Measurements from ENCODE around the gene B3GALT6. TPM values are rescaled to one million over a fixed set of nuclear protein-coding genes. Genes with fewer than 3 reads are reported as not detected.

The B3GALT6 gene
- total RNA-seq, 2 experiments from 2014 or later = 17.5 to 18.9 TPM

GRCh38 chr1:1231400-1232207, 433 bp upstream of the B3GALT6 start, which contains the start of gene SDF4:
Gene SDF4, minus strand, starts transcription at chr1:1232001. Its CDS starts 3,229 bp downstream, at chr1:1228772.
- Mint-ChIP-seq H3K9me3 (no peaks in the 10 kb centered on the region), H3K4me1 (peaks cover 26% of the 10 kb centered on the region), H3K27ac (peak within 1 kb of the TSS; percentile 86), H3K27me3 (no peaks in the 10 kb centered on the region), H3K4me3 (peak within 1 kb of the TSS; percentile 93), H3K36me3 (peaks cover 36% of the 10 kb centered on the region)
- peak; percentile 99 for DNase-seq

GRCh38 chr1:1232796-1233566, 944 bp downstream of the B3GALT6 start:
- peak overlapping the region; percentile 70 for H3K4me3 Mint-ChIP-seq
- no peak for DNase-seq
- no peaks in the 10 kb centered on the region for H3K9me3 Mint-ChIP-seq
- peaks cover 26% of the 10 kb centered on the region for H3K4me1 Mint-ChIP-seq
- peaks cover 36% of the 10 kb centered on the region for H3K36me3 Mint-ChIP-seq
- no peaks in the 10 kb centered on the region for H3K27me3 Mint-ChIP-seq
- H3K27ac Mint-ChIP-seq = peak overlapping the region; percentile 80

- peaks cover 26% of the 10 kb centered on the region for H3K4me1 Mint-ChIP-seq
- no peak for DNase-seq
- peaks cover 36% of the 10 kb centered on the region for H3K36me3 Mint-ChIP-seq
- no peaks in the 10 kb centered on the region for H3K27me3 Mint-ChIP-seq
- H3K4me3 Mint-ChIP-seq = peak overlapping the region; percentile 70
- H3K9me3 Mint-ChIP-seq = no peaks in the 10 kb centered on the region
- H3K27ac Mint-ChIP-seq = peak overlapping the region; percentile 80
Observed at GRCh38 chr1:1233567-1233892, 1.5 kb downstream of the B3GALT6 start.

DNA sequence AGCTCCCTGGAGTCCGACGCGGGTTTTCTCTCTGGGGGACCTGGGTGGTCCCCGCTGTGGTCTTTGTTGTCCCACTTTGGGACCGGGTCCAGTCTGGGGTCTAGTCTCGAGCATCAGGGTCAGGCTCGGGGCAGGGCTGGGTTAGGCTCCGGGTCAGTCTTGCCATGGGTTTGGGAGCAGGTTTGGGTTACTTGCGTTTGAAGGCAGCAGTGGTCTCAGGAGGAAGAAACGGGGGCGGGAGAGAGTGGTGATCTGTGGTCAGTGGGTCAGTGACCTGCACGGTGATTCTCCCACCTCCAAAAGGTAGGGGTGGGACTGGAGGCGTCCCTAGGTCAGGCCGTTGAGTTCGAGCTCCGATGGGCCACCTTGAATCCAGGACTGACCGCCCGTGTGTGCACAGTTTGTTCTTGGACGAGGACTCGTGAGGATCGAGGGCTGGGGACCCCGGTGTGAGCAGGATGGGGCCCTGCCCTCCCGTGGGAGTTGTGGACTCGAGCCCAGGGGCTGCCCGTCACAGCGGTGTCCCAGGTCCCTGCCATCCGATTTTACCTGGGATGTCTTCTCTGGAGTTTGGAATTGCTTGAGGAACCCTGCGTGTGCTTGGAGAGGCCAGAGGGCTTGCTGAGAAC, 2.3 kb downstream of the B3GALT6 start:
- Mint-ChIP-seq H3K36me3 (peaks cover 31% of the 10 kb centered on the region), H3K4me1 (peaks cover 26% of the 10 kb centered on the region), H3K27me3 (no peaks in the 10 kb centered on the region), H3K27ac (peak overlapping the region; percentile 80), H3K4me3 (peak overlapping the region; percentile 70), H3K9me3 (no peaks in the 10 kb centered on the region)
- DNase-seq = no peak

DNA sequence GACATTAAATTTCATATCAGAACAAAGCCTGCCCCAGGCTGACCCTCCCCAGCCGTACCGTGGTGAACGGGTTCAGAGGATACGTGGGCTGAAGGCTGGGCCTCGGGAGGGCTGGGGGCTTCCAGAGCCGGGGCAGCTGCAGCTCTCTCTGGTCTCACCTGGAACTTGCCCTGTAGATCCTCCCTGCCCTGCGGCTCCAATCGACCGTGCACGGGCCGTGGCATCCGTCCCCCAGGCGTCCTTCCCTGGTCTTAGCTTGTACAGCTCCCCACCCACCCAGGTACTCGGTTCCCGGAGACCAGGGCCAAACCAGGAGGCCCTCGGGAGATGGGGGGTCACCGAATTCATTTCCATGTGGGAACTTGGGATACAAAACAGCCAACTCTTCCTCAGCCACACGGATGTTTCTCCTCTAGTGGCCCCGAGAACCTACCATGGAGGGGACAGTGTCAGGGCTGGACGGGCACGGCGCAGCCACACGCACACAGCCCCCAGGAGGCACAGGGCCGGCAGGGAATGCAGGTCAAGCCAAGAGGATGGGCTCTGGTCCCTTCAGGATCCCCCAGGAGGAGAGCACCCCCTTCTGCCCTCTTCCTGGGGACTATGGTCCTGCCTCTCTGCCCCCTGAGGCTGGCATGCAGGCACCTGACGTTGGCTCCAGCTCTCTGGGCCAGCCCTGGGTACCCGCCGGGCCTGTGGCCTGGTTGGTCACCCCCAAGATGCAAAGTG, 3.1 kb downstream of the B3GALT6 start:
- Mint-ChIP-seq H3K4me3 (no peak overlapping the region), H3K36me3 (peaks cover 23% of the 10 kb centered on the region), H3K9me3 (no peaks in the 10 kb centered on the region), H3K4me1 (peaks cover 18% of the 10 kb centered on the region), H3K27ac (no peak overlapping the region), H3K27me3 (no peaks in the 10 kb centered on the region)
- no peak for DNase-seq

GRCh38 chr1:1236176-1236763, 4.2 kb downstream of the B3GALT6 start:
- H3K27me3 Mint-ChIP-seq = no peaks in the 10 kb centered on the region
- H3K36me3 Mint-ChIP-seq = peaks cover 15% of the 10 kb centered on the region
- no peak overlapping the region for H3K4me3 Mint-ChIP-seq
- no peak overlapping the region for H3K27ac Mint-ChIP-seq
- DNase-seq = no peak
- peaks cover 14% of the 10 kb centered on the region for H3K4me1 Mint-ChIP-seq
- no peaks in the 10 kb centered on the region for H3K9me3 Mint-ChIP-seq

DNA sequence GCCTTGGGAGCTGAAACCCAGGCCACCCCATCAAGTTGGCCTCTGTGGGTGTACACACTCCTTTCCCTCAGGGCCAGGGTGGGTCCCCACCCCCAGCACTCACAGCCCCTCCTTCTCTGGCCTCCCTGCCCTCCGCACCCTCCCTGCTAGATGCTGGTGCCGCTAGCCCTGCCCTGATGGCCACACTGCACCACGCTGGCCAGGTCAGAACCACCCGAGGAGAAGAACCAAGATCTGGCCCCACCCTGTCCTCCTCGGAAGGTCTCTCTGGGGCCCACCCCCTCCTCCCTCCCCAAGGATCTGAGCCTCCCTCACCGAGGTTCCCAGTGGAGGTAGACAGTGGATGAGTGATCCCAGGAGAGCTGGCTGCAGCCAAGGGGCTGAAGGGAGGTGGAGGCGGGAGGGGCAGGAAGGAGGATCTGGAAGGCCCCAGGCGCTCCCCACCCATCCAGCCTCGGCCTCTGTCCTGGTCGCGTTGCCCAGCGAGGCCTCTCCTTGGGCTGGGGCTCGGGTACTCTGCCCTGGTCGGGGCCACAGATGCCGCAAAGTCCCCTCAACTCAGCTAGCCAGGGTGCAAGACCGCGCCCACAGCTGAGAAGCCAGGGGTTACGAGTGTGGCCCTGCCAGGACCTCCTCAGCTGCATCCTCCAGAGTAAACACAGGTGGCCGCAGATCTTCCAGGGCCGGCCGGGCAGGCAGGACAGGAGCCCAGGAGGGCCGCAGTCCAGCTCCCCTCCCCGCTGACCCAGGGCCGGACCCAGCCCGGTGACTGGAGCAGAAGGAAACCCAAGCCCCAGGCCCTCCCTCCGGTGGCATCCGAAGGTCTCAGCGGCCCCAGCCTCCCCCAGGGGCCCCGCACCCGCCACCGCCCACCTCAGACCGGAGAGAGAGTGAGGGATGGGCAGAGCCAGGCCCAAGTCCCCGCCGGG, 5.2 kb downstream of the B3GALT6 start:
- Mint-ChIP-seq H3K36me3 (peaks cover 14% of the 10 kb centered on the region), H3K9me3 (no peaks in the 10 kb centered on the region), H3K4me3 (no peak overlapping the region), H3K4me1 (peaks cover 14% of the 10 kb centered on the region), H3K27me3 (no peaks in the 10 kb centered on the region), H3K27ac (no peak overlapping the region)
- DNase-seq = no peak

DNA sequence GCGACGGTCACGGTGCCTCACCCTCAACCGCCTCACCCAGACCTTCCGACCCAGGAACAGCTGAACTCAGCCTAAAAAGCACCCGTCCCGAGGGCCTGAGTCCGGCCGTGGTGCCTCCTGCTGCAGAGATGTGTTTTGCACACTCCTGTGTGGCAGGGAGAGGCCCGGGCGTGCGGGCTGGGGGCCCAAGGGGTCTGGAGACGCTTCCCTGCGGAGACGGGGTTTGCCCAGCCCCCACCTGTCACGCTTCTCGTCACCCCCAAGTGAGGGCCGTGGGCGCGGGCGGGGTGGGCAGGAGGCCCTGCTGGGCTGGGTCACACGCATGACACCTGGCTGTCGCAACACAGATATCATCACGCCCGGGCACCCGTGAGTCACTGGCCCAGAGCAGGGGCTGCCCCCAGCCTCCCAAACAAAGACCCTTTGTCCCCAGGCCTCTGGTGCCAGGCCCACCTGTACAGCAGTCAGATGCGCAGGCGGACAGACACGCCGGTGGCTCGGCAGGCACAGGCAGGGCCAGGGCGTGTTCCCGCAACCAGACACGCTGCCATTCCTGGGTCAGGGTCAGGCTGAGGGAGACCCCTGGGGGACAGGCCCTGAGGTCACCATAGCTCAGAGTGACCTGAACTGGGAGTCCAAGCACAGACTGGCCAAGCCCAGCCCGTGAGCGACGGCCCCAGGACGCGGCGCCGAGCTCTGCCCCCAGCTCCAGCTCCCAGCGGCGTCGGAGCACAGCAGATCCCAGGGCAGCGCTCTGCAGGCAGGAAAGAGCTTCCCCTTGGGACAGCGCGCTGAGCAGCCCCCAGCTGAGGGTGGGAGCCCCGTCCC, 6.1 kb downstream of the B3GALT6 start:
- H3K4me3 Mint-ChIP-seq = no peak overlapping the region
- no peak for DNase-seq
- H3K4me1 Mint-ChIP-seq = peaks cover 14% of the 10 kb centered on the region
- H3K27ac Mint-ChIP-seq = no peak overlapping the region
- H3K9me3 Mint-ChIP-seq = no peaks in the 10 kb centered on the region
- no peaks in the 10 kb centered on the region for H3K27me3 Mint-ChIP-seq
- peaks cover 14% of the 10 kb centered on the region for H3K36me3 Mint-ChIP-seq

DNA sequence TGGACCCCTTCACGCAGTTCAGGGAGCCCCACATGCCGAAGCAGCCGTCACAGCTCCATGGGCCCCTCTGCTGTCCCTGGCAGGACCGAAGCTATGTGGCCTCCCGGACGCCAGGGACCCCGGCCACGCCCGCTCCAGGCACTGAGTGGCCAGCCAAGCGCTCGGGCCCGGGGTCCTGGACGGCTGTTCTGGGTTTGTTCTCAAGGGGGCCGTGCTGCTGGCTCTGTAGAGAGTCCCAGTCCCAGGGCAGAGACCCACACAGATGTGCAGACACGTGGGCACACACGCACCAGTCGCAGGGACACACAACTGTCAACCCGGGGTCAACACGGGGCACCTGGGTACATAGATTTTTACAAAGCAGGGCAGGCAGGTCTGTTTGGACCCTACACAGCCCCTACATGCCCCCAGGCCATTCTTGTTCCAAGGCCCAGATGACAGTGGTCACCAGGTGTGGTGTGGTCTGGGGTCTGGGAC, 6.7 kb downstream of the B3GALT6 start:
- Mint-ChIP-seq H3K27ac (no peak overlapping the region), H3K9me3 (no peaks in the 10 kb centered on the region), H3K4me1 (peaks cover 10% of the 10 kb centered on the region), H3K36me3 (peaks cover 10% of the 10 kb centered on the region), H3K27me3 (no peaks in the 10 kb centered on the region), H3K4me3 (no peak overlapping the region)
- DNase-seq = no peak

DNA sequence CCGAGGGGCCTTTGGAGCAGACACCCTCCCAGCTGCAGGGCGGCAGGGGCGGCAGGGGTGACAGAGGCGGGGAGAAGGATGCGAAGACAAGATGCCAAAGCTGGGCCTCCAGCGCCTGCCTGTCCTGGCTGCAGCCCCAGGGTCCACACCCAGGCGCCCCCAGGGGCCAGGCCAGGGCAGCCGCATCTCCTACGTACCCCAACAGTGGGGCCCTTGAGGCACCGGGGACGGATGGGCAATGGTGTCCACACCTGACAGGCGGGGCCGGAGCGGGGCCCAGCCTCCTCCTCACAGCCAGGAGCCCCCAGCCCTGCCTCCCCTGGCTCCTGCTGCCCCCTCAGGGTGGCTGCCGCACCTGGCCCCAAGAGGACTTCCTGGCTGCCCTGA, 7.2 kb downstream of the B3GALT6 start:
- H3K4me3 Mint-ChIP-seq = no peak overlapping the region
- DNase-seq = no peak
- no peaks in the 10 kb centered on the region for H3K27me3 Mint-ChIP-seq
- H3K4me1 Mint-ChIP-seq = peaks cover 5% of the 10 kb centered on the region
- peaks cover 6% of the 10 kb centered on the region for H3K36me3 Mint-ChIP-seq
- no peaks in the 10 kb centered on the region for H3K9me3 Mint-ChIP-seq
- H3K27ac Mint-ChIP-seq = no peak overlapping the region

GRCh38 chr1:1239614-1240347, 7.7 kb downstream of the B3GALT6 start:
- Mint-ChIP-seq H3K36me3 (no peaks in the 10 kb centered on the region), H3K9me3 (no peaks in the 10 kb centered on the region)

DNA sequence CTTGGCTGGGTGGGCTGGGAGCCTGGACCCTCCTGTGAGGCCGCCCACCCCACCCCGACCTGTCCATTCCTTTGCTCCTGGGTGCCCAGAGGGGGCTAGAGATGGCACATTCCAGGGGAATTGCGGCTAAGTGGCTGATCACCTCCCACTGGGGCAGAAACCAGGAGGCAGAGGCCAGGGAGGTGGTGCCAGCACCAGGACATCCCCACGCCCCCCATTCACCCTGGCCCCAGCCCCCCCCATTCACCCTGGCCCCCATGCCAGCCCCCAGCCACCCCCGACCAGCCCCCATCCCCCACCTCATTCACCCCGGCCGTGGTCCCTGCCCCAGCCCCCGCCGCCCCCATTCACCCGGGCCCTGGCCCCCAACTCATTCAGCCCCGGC, 8.3 kb downstream of the B3GALT6 start:
- DNase-seq = no peak
- H3K9me3 Mint-ChIP-seq = no peaks in the 10 kb centered on the region
- no peak overlapping the region for H3K27ac Mint-ChIP-seq
- no peaks in the 10 kb centered on the region for H3K36me3 Mint-ChIP-seq
- H3K4me3 Mint-ChIP-seq = no peak overlapping the region
- no peaks in the 10 kb centered on the region for H3K27me3 Mint-ChIP-seq
- H3K4me1 Mint-ChIP-seq = no peaks in the 10 kb centered on the region

More at GRCh38 chr1:1239614-1240347, 7.7 kb downstream of the B3GALT6 start:
- DNase-seq = no peak
- Mint-ChIP-seq H3K4me1 (no peaks in the 10 kb centered on the region), H3K27ac (no peak overlapping the region), H3K4me3 (no peak overlapping the region), H3K27me3 (no peaks in the 10 kb centered on the region)

All from activated naive CD8-positive, alpha-beta T cell treated with anti-CD3 and anti-CD28 coated beads for 36 hours (primary cell).